Prostate gland (tissue), 2 donors: ENCODE measurements around the gene FAF2.

Experiments used
- CTCF ChIP-seq, 4 experiments: fragments of 200-600 bp in 2 of 4; fragments of 450-650 bp in 2 of 4; sonication (generic) in 2 of 4; IDR thresholded peaks; 1 replicate in 3 of 4; 2 replicates in 1 of 4; pipeline ENCODE4 v1.5.1; 2016 to 2019; ENCODE audit warnings: antibody characterized with exemption in 4 of 4, mild to moderate bottlenecking in 2 of 4, moderate library complexity in 2 of 4
- POLR2AphosphoS5 ChIP-seq: sonication (generic); formaldehyde crosslinking; IDR thresholded peaks from one replicate; pipeline ENCODE4 v1.6.1; 2017; ENCODE audit warnings: antibody characterized with exemption

GRCh38 chr5:176535101-176535663 is 87.0 kb downstream of the FAF2 start:
- TF ChIP-seq CTCF (IDR thresholded peaks at IDR 0.05), result no peak
- TF ChIP-seq POLR2AphosphoS5, result peak; percentile 33
